Ascending aorta (tissue), 2 donors: ENCODE results near the gene STK39. TPM values are rescaled to one million over a fixed set of nuclear protein-coding genes. Genes with fewer than 3 reads are reported as not detected.

ENCODE experiments used
- DNase-seq, 2 donors: peaks; one replicate each; pipeline ENCODE4 v3.0.0-alpha.2; 2019; ENCODE audit warnings: low spot score in 2 of 2
- H3K27ac ChIP-seq, 2 donors: fragments of 200-600 bp; sonication (generic); one replicate each; pipeline ENCODE4 v1.5.1; 2016 to 2017; ENCODE audit warnings: mild to moderate bottlenecking in 1 of 2
- H3K27me3 ChIP-seq: fragments of 200-600 bp; sonication (generic); one replicate; pipeline ENCODE4 v1.5.1; 2017
- H3K36me3 ChIP-seq, 2 donors: fragments of 200-600 bp; sonication (generic); one replicate each; pipeline ENCODE4 v1.5.1; 2016
- H3K4me1 ChIP-seq, 2 donors: fragments of 200-600 bp; sonication (generic); one replicate each; pipeline ENCODE4 v1.5.1; 2016 to 2017; ENCODE audit warnings: mild to moderate bottlenecking in 1 of 2
- H3K4me3 ChIP-seq, 2 donors: fragments of 200-600 bp; sonication (generic); one replicate each; pipeline ENCODE4 v1.5.1; 2016 to 2017; ENCODE audit warnings: mild to moderate bottlenecking in 1 of 2
- H3K9me3 ChIP-seq, 2 donors: fragments of 200-600 bp; sonication (generic); one replicate each; pipeline ENCODE4 v1.5.1; 2016
- CTCF ChIP-seq, 3 experiments: fragments of 200-600 bp in 2 of 3; fragments of 450-650 bp in 1 of 3; sonication (generic) in 2 of 3; IDR thresholded peaks; one replicate each; pipeline ENCODE4 v1.5.1; 2016 to 2019; ENCODE audit warnings: antibody characterized with exemption in 3 of 3, mild to moderate bottlenecking in 1 of 3, moderate library complexity in 1 of 3
- intact Hi-C: fragments of 100-400 bp; cut with DNase I; formaldehyde crosslinking; loops from one replicate; pipeline ENCODE4 v1.15.1; 2023
- total RNA-seq: library from RNA; depleted of rRNA; stranded (reverse); fragments of >200 nt; gene quantifications from one replicate; pipeline ENCODE4 v1.1.0, GENCODE V29; 2016

The STK39 gene
- total RNA-seq, 1 donor from 2014 or later: 7.5 TPM

- Histone ChIP-seq H3K4me1 (no peaks in the 10 kb centered on the region), H3K27ac (no peak overlapping the region), H3K4me3 (no peak overlapping the region), H3K36me3 (no peaks in the 10 kb centered on the region), H3K9me3 (no peaks in the 10 kb centered on the region), H3K27me3 (no peaks in the 10 kb centered on the region)
- no peak for TF ChIP-seq CTCF (IDR thresholded peaks at IDR 0.05)
- DNase-seq: no peak
- intact Hi-C loops: no loop called here
Measured at GRCh38 chr2:168155680-168156079, 91.7 kb downstream of the STK39 start.

GRCh38 chr2:168155046-168155445 is 92.3 kb downstream of the STK39 start:
- Histone ChIP-seq H3K4me1 (no peaks in the 10 kb centered on the region), H3K4me3 (no peak overlapping the region), H3K9me3 (no peaks in the 10 kb centered on the region), H3K27ac (no peak overlapping the region), H3K36me3 (no peaks in the 10 kb centered on the region), H3K27me3 (no peaks in the 10 kb centered on the region)
- TF ChIP-seq CTCF (IDR thresholded peaks at IDR 0.05): no peak
- intact Hi-C loops: no loop called here
- no peak for DNase-seq

- DNase-seq: no peak
- intact Hi-C loops: no loop called here
- no peak overlapping the region for H3K27ac ChIP-seq
- no peaks in the 10 kb centered on the region for H3K4me1 ChIP-seq
- no peaks in the 10 kb centered on the region for H3K9me3 ChIP-seq
- no peaks in the 10 kb centered on the region for H3K27me3 ChIP-seq
- H3K36me3 ChIP-seq: no peaks in the 10 kb centered on the region
- no peak overlapping the region for H3K4me3 ChIP-seq
- TF ChIP-seq CTCF (IDR thresholded peaks at IDR 0.05): no peak
Measured at GRCh38 chr2:168152902-168153530, 94.4 kb downstream of the STK39 start.

- Histone ChIP-seq H3K9me3 (no peaks in the 10 kb centered on the region), H3K27me3 (no peaks in the 10 kb centered on the region), H3K27ac (no peak overlapping the region), H3K4me3 (no peak overlapping the region), H3K4me1 (no peaks in the 10 kb centered on the region), H3K36me3 (no peaks in the 10 kb centered on the region)
- intact Hi-C loops: no loop called here
- no peak for DNase-seq
- no peak for TF ChIP-seq CTCF (IDR thresholded peaks at IDR 0.05)
Measured at GRCh38 chr2:168149986-168150385, 97.4 kb downstream of the STK39 start.

GRCh38 chr2:168149150-168149974 is 98.0 kb downstream of the STK39 start:
- H3K9me3 ChIP-seq: no peaks in the 10 kb centered on the region
- no peaks in the 10 kb centered on the region for H3K36me3 ChIP-seq
- DNase-seq: no peak
- no peak overlapping the region for H3K27ac ChIP-seq
- H3K4me1 ChIP-seq: no peaks in the 10 kb centered on the region
- no peak for TF ChIP-seq CTCF (IDR thresholded peaks at IDR 0.05)
- H3K27me3 ChIP-seq: no peaks in the 10 kb centered on the region
- intact Hi-C loops: no loop called here
- no peak overlapping the region for H3K4me3 ChIP-seq
